ENCODE measurements around the gene TENT5A. TPM values are rescaled to one million over a fixed set of nuclear protein-coding genes. Genes with fewer than 3 reads are reported as not detected.

Gene TENT5A
- total RNA-seq, 1 donor from 2014 or later, result 17.2 TPM

DNA sequence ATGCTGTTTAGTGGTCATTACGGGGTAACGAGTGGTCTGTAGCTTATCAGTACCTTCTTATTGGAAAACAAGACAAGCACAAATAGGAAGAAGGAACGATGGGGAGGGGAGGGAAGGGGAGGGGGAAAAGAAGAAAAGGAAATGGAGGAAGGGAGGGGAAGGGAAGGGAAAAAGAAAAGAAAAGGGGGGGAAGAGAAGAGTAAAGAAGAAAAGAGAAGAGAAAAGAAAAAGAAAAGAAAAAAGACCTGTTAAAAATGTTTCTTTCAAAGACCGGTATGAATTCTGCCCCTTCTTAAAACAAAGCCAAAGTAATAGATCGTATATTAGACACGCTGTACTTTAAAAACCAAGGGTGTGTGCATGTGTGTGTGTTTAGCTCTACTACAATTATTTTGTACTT, 2.4 kb upstream of the TENT5A start:
- Histone ChIP-seq H3K4me3 (no peak overlapping the region), H3K9me3 (no peaks in the 10 kb centered on the region), H3K27ac (no peak overlapping the region), H3K4me1 (peaks cover 3% of the 10 kb centered on the region), H3K27me3 (no peaks in the 10 kb centered on the region), H3K36me3 (no peaks in the 10 kb centered on the region)
- no peak for DNase-seq
- TF ChIP-seq, protein P1, sequence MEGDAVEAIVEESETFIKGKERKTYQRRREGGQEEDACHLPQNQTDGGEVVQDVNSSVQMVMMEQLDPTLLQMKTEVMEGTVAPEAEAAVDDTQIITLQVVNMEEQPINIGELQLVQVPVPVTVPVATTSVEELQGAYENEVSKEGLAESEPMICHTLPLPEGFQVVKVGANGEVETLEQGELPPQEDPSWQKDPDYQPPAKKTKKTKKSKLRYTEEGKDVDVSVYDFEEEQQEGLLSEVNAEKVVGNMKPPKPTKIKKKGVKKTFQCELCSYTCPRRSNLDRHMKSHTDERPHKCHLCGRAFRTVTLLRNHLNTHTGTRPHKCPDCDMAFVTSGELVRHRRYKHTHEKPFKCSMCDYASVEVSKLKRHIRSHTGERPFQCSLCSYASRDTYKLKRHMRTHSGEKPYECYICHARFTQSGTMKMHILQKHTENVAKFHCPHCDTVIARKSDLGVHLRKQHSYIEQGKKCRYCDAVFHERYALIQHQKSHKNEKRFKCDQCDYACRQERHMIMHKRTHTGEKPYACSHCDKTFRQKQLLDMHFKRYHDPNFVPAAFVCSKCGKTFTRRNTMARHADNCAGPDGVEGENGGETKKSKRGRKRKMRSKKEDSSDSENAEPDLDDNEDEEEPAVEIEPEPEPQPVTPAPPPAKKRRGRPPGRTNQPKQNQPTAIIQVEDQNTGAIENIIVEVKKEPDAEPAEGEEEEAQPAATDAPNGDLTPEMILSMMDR (IDR thresholded peaks at IDR 0.05), result no peak
- no peak for ATAC-seq
- intact Hi-C loops (cut with DNase I), result no loop called here

DNA sequence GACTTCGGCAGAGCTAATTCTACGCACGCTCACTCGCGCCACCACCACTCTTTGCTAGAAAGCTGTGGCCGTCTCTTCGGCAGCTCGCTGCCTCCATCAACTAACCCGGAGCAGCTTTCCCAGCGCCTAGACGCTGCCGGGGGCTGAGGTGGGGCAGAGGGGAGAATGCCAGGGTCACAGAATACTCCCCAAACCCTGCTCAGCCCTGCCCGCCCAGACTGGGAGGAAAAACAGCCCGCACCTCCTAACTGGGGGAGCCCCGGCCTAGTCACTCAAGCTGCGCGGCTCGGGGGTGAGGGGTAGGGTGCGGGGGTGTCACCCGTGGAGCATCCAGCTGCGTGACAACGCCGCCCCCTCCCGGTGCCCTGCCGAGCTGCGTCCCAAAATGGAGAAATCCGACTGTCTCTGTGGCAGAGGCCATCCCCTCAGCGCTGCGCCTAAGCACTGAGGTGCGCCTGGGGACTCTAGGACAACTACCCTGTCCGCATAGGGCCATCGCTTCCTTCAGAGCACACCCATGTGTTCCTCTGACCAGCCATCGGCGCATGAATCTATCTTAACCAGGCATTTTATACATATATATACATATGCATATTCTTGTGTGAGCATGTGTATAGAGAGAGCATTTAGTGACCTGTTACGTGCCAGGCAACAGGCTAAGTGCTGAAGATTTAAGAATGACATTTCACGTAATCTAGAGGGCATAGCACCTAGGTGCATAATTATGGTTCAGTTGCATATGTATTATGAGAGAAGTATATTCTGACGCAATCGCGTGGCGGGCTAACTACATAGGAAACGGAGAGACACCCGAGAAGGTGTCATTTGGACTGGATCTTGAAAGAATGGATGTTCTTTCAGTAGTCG, 1.5 kb upstream of the TENT5A start:
- peak; percentile 94 for DNase-seq
- peak; percentile 77 for ATAC-seq
- intact Hi-C loops (cut with DNase I), result no loop called here
- Histone ChIP-seq H3K27me3 (no peaks in the 10 kb centered on the region), H3K4me1 (peaks cover 3% of the 10 kb centered on the region), H3K9me3 (no peaks in the 10 kb centered on the region), H3K27ac (peak overlapping the region; percentile 94), H3K4me3 (peak overlapping the region; percentile 84), H3K36me3 (no peaks in the 10 kb centered on the region)
- TF ChIP-seq, protein P1 (IDR thresholded peaks at IDR 0.05), result peak; percentile 72

DNA sequence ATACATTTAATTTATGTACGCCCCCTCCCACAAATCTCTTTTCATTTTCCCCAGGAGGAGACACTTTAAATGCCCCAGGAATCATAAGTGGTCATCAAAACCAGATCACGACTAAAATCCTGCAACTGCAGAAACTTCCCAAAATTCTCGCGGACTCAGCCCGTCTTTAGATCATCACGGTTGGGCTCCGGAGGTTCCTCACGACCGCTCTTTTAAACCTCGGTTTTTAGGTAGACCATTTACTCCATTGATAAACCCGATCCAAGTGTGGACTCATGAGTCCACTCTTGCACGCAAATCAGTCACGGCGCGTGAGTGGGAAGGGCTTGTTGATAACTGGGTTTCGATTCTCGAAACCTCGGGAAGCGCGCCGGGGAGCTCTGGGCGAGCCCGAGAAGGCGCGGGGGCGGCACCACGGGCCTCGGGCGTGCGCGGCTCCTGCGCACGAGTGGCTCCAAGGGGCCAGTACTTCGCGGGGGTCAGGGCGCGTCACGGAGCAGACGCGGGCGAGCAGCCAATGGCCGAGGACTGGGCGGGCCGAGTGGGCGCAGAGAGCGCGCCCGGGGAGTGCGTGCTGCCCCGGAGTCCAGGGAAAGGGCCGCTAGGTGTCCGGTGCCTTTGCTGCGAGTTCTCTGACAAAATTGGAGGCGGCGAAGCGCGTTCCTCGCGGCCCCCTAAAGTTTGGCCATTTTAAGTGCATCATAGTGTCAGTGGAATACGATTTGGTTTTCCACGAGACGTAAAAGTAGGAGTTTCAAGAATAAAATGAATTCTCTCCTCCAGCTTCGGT, 635 bp upstream of the TENT5A start:
- ATAC-seq (peak; percentile 88), DNase-seq (peak; percentile 97)
- Histone ChIP-seq H3K27me3 (no peaks in the 10 kb centered on the region), H3K36me3 (no peaks in the 10 kb centered on the region), H3K27ac (peak overlapping the region; percentile 94), H3K4me1 (peaks cover 3% of the 10 kb centered on the region), H3K9me3 (no peaks in the 10 kb centered on the region), H3K4me3 (peak overlapping the region; percentile 84)
- TF ChIP-seq, protein P1 (IDR thresholded peaks at IDR 0.05), result no peak
- intact Hi-C loops (cut with DNase I), result no loop called here

DNA sequence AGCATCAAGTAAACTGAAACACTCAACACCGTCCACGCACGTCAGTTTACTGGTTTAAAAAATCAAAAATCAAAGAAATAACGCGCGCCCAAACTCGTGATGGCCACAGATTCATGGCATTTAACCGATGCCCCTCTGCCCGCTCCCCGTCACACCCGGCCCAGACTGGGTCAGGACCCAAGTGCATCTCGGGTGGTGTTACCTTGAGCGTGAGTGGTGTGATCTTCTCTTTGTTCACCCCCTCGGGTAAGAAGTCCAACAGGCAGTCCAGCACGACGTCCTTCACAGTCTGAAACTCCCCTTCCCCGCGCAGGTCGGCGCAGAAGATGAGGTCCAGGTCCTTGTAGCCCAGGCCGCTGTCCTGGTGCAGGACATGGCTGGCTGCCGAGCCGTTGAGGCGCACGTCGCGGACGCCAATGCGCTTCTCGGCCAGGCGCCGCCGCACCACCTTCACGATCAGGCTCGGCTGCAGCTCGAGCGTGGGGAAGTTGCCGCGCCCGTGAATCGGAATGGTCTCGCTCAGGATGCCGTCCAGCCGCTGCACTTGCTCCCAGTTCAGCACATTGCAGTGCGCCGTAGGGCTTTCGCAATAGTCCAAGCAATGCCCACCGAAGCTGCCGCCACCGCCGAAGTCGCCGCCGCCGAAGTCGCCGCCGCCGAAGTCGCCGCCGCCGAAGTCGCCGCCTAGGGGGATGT, 945 bp downstream of the TENT5A start:
- Histone ChIP-seq H3K9me3 (no peaks in the 10 kb centered on the region), H3K4me3 (peak overlapping the region; percentile 84), H3K27ac (peak overlapping the region; percentile 94), H3K4me1 (peaks cover 11% of the 10 kb centered on the region), H3K36me3 (peaks cover 1% of the 10 kb centered on the region), H3K27me3 (no peaks in the 10 kb centered on the region)
- intact Hi-C loops (cut with DNase I), result no loop called here
- ATAC-seq, result peak; percentile 26
- TF ChIP-seq, protein P1 (IDR thresholded peaks at IDR 0.05), result no peak
- DNase-seq, result peak; percentile 87

DNA sequence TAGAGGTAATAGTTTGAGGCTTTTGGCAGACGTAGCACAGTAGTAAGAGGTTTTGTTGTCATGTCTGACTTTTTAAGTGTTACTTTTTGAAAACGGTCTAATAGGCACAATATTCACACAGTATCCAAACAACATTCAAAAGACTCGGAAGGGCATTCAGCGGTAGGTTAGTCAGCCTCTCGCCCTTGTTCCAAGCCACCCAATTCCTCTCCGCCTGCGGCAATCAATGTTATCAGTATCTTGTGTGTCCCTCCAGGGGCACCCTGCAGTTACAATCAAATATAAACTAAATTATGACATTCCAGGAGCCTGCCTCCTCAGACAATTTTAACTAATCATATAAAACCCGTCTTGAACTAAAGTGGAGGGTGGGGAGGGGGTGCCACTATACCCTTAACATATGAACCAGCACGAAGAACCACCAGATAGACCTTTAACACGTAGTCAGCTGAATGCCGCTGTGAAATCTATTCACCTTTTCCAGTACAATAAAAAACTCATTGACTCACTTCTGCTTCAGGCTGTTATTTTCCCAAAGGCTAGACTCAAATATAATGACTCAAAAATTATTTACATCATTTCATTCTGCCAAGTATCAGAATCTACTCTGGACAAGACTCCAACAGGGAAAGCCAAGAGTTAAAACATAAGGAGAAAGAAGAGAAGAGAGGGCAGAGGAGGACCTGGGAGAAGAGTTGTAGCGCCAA, 1.6 kb downstream of the TENT5A start:
- ATAC-seq, result no peak
- Histone ChIP-seq H3K9me3 (no peaks in the 10 kb centered on the region), H3K36me3 (peaks cover 8% of the 10 kb centered on the region), H3K27me3 (no peaks in the 10 kb centered on the region), H3K4me1 (peaks cover 11% of the 10 kb centered on the region), H3K4me3 (peak overlapping the region; percentile 84), H3K27ac (peak overlapping the region; percentile 94)
- TF ChIP-seq, protein P1 (IDR thresholded peaks at IDR 0.05), result no peak
- intact Hi-C loops (cut with DNase I), result no loop called here
- DNase-seq, result no peak

Measured in upper lobe of right lung (tissue), 1 donor.